Measurements from ENCODE around the gene TTI1.

Gene TTI1

GRCh38 chr20:37935435-37935834 is 97.8 kb downstream of the TTI1 start:
- in situ Hi-C loops (cut with HindIII; ENCODE audit: low sequenced_read_pairs) = no loop called here
- no peak overlapping the region for H3K4me3 ChIP-seq (ENCODE audit: low read depth, low read length)
- TF ChIP-seq CTCF (IDR thresholded peaks at IDR 0.05; ENCODE audit: low read depth, low read length) = no peak
- no peak for DNase-seq (ENCODE audit: low read depth, low spot score)

- no peak for TF ChIP-seq CTCF (IDR thresholded peaks at IDR 0.05; ENCODE audit: low read depth, low read length)
- no peak for DNase-seq (ENCODE audit: low read depth, low spot score)
- in situ Hi-C loops (cut with HindIII; ENCODE audit: low sequenced_read_pairs) = no loop called here
- no peak overlapping the region for H3K4me3 ChIP-seq (ENCODE audit: low read depth, low read length)
Observed at GRCh38 chr20:37934634-37935375, 98.5 kb downstream of the TTI1 start.

- DNase-seq (ENCODE audit: low read depth, low spot score) = no peak
- no peak overlapping the region for H3K4me3 ChIP-seq (ENCODE audit: low read depth, low read length)
- TF ChIP-seq CTCF (IDR thresholded peaks at IDR 0.05; ENCODE audit: low read depth, low read length) = no peak
- in situ Hi-C loops (cut with HindIII; ENCODE audit: low sequenced_read_pairs) = no loop called here
Observed at GRCh38 chr20:37933786-37934633, 99.2 kb downstream of the TTI1 start.
